ENCODE data around the gene PEAR1.

DNA sequence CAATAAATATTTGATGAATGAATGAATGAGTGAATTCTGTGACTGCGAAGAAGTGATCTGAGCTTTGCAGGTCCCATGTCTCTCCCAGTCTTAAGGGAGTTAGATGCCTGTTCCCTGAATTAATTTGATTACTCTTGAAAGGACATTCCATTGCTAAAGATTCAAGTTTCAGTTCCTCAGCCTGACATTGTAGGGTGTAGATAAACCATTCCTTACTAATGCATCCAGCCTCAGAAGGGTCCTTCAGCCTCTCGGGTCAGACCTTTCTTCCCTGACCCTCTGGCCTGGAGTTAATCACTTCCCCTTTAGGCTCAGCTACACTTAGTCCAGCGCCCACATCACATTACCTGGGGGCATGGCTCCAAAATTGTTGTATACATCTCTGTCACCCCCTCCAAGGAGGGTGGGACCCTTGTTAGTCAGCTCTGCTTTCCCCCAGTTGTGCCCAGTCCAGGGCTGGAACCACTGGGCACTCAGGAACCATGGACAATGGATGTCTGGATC is 37.2 kb upstream of the PEAR1 start:
- no peak for TF ChIP-seq FOXM1 (IDR thresholded peaks at IDR 0.05; ENCODE audit: borderline replicate concordance)
- no peak for TF ChIP-seq TARDBP (IDR thresholded peaks at IDR 0.05)
- TF ChIP-seq L3MBTL2 (conservative IDR thresholded peaks at IDR 0.05): no peak
- no peak for TF ChIP-seq SUZ12 (IDR thresholded peaks at IDR 0.05)
